K562 (cell line): ENCODE data around the gene FAM200A. TPM values are rescaled to one million over a fixed set of nuclear protein-coding genes. Genes with fewer than 3 reads are reported as not detected.
A peak's percentile ranks its signal among the peaks of the same experiment; 100 is the strongest.

Experiments
- BRD4 ChIP-seq: fragments of 200-600 bp; sonication (generic); IDR thresholded peaks from 2 replicates; pipeline ENCODE4 v1.6.1; 2017; ENCODE audit warnings: inconsistent platforms
- C11orf30 ChIP-seq: fragments of 450-650 bp; IDR thresholded peaks from 2 replicates; pipeline ENCODE4 v1.6.1; 2016; ENCODE audit warnings: low read depth, mild to moderate bottlenecking
- CBFA2T3 ChIP-seq: fragments of 450-650 bp; IDR thresholded peaks from 2 replicates; pipeline ENCODE4 v1.6.1; 2017
- CCNT2 ChIP-seq: IDR thresholded peaks from 2 replicates; pipeline ENCODE4 v1.6.1; 2011; ENCODE audit warnings: borderline replicate concordance, low read depth, mild to moderate bottlenecking, moderate library complexity, mixed read lengths, low read length; ENCODE audit not compliant: insufficient read length; ENCODE audit errors: extremely low read depth
- DDX20 ChIP-seq: fragments of 450-650 bp; IDR thresholded peaks from 2 replicates; pipeline ENCODE4 v1.6.1; 2016; ENCODE audit warnings: missing genetic modification characterization, low read depth, mild to moderate bottlenecking, missing compliant biosample characterization, moderate library complexity
- ELK3 ChIP-seq: fragments of 450-650 bp; formaldehyde crosslinking; IDR thresholded peaks from 2 replicates; pipeline ENCODE4 v1.4.0; 2020; ENCODE audit warnings: mild to moderate bottlenecking
- FOXO4 ChIP-seq: fragments of 450-650 bp; formaldehyde crosslinking; IDR thresholded peaks from 2 replicates; pipeline ENCODE4 v1.4.0; 2020; ENCODE audit warnings: mild to moderate bottlenecking, moderate library complexity
- HNRNPL ChIP-seq: fragments of 200-400 bp; formaldehyde crosslinking; IDR thresholded peaks from 2 replicates; pipeline ENCODE4 v1.6.1; 2017; ENCODE audit warnings: low read depth, mild to moderate bottlenecking, low read length
- IRF1 ChIP-seq: sonication (generic); formaldehyde crosslinking; IDR thresholded peaks from 2 replicates; pipeline ENCODE4 v1.8.0; 2022; ENCODE audit warnings: missing genetic modification reagents, mild to moderate bottlenecking, borderline replicate concordance
- MYBL2 ChIP-seq, 2 experiments: fragments of 450-650 bp in 1 of 2; sonication (generic) in 1 of 2; formaldehyde crosslinking in 1 of 2; IDR thresholded peaks; 2 replicates each; pipeline versions ENCODE4 v1.6.1 to v1.8.1; 2017 to 2022; ENCODE audit warnings: borderline replicate concordance in 1 of 2, inconsistent platforms in 1 of 2, low read depth in 1 of 2, mild to moderate bottlenecking in 1 of 2, missing genetic modification reagents in 1 of 2, moderate library complexity in 1 of 2
- NR2C2 ChIP-seq, 2 experiments: fragments of 200-800 bp in 1 of 2; sonication (Bioruptor generic) in 1 of 2; sonication (generic) in 1 of 2; formaldehyde crosslinking in 1 of 2; IDR thresholded peaks; 2 replicates each; pipeline versions ENCODE4 v1.6.1 to v1.8.0; 2016 to 2022; ENCODE audit warnings: mild to moderate bottlenecking in 1 of 2, missing compliant biosample characterization in 1 of 2, missing genetic modification characterization in 1 of 2, missing genetic modification reagents in 1 of 2
- PKNOX1 ChIP-seq: fragments of 450-650 bp; IDR thresholded peaks from 2 replicates; pipeline ENCODE4 v1.6.1; 2016
- SRSF3 ChIP-seq: fragments of 200-400 bp; formaldehyde crosslinking; IDR thresholded peaks from 2 replicates; pipeline ENCODE4 v1.6.1; 2016; ENCODE audit warnings: mild to moderate bottlenecking, low read length, moderate library complexity; ENCODE audit not compliant: insufficient read depth
- TSHZ1 ChIP-seq: fragments of 250-450 bp; sonication (Bioruptor Pico); IDR thresholded peaks from 2 replicates; pipeline ENCODE4 v1.4.0; 2020; ENCODE audit warnings: mild to moderate bottlenecking, moderate library complexity
- ZFX ChIP-seq: sonication (generic); formaldehyde crosslinking; IDR thresholded peaks from 2 replicates; pipeline ENCODE4 v1.8.0; 2022; ENCODE audit warnings: mild to moderate bottlenecking, missing genetic modification reagents, moderate library complexity
- ZNF175 ChIP-seq: fragments of 200-800 bp; sonication (Bioruptor generic); IDR thresholded peaks from 2 replicates; pipeline ENCODE4 v1.6.1; 2016; ENCODE audit warnings: low read depth, mild to moderate bottlenecking, missing genetic modification characterization, missing compliant biosample characterization
- ZNF445 ChIP-seq: fragments of 250-450 bp; sonication (Bioruptor Pico); IDR thresholded peaks from 2 replicates; pipeline ENCODE4 v1.4.0; 2020; ENCODE audit warnings: low read depth, mild to moderate bottlenecking, moderate library complexity
- polyA plus RNA-seq, 8 experiments: library from polyadenylated mRNA; depleted of rRNA in 4 of 8; stranded (reverse) in 5 of 8; unstranded in 3 of 8; fragments of >200 nt; fragmentation: Nextera tagmentation in 2 of 8; fragmentation: Illumina TruSeq in 1 of 8; extraction: Ambion mirVana in 2 of 8; extraction: Trizol in 1 of 8; gene quantifications; 2 replicates each; pipeline versions ENCODE4 v1.2.1 to v1.2.3, GENCODE V29; 2011 to 2014; ENCODE audit warnings: inconsistent platforms in 1 of 8, missing spikeins in 1 of 8
- total RNA-seq, 7 experiments: library from RNA; depleted of rRNA in 6 of 7; stranded (reverse); fragments of >200 nt in 6 of 7; fragmentation: Illumina TruSeq in 2 of 7; extraction: Trizol in 2 of 7; gene quantifications; 2 replicates each; pipeline versions ENCODE4 v1.2.1 to v1.2.3, GENCODE V29; 2011 to 2021; ENCODE audit warnings: low replicate concordance in 1 of 7

FAM200A gene
- total and polyA plus RNA-seq, 9 of the 15 experiments (the other 6 are each of a cell fraction or from before 2014, with no cell fraction given) = 3.3 to 11.2 (median 8.3) TPM

- TF ChIP-seq TSHZ1 (CRISPR knock-in tag) (no peak), HNRNPL (0 out of 2 replicates have a peak, but pooled peaks have one; percentile 56), NR2C2 (CRISPR knock-in tag; IDR thresholded peaks at IDR 0.05) (0 out of 2 replicates have a peak, but pooled peaks have one; percentile 30), NR2C2 (tag; IDR thresholded peaks at IDR 0.05) (peak; percentile 92), ELK3 (CRISPR knock-in tag) (no peak), ZNF175 (no peak), MYBL2 (IDR thresholded peaks at IDR 0.05; ENCODE audit: low read depth) (no peak), MYBL2 (CRISPR knock-in tag; IDR thresholded peaks at IDR 0.05; ENCODE audit: borderline replicate concordance) (no peak), BRD4 (peak; percentile 91; the same call in 1 of the 2 replicates), PKNOX1 (peak; percentile 97), DDX20 (tag) (no peak), CBFA2T3 (no peak), SRSF3 (peak; percentile 91; the same call in 1 of the 2 replicates), ZFX (CRISPR knock-in tag) (peak; percentile 96), FOXO4 (peak; percentile 61; the same call in 1 of the 2 replicates), CCNT2 (peak; percentile 24), C11orf30 (peak; percentile 68), ZNF445 (CRISPR knock-in tag) (no peak), IRF1 (no peak)
Observed at GRCh38 chr7:99558306-99559174, 6.6 kb upstream of the FAM200A start, which contains the start of gene ZNF655 (continued).
